DMS153 treated with DMSO at 0.1 percent for 48 hours (cell line): ENCODE results near the gene SLC14A1.
A peak's percentile ranks its signal among the peaks of the same experiment; 100 is the strongest.

Experiments
- DNase-seq: peaks from one replicate; lab custom pipeline; 2025; ENCODE audit not compliant: unreplicated experiment; lab: John Stamatoyannopoulos, UW

Gene SLC14A1

GRCh38 chr18:45722899-45723298 is 1.1 kb upstream of the SLC14A1 start:
- DNase-seq, result peak; percentile 68

- no peak for DNase-seq
These were observed 620 bp downstream of the SLC14A1 start for GRCh38 chr18:45724601-45725000.

GRCh38 chr18:45725336-45725735 is 1.4 kb downstream of the SLC14A1 start:
- no peak for DNase-seq

- no peak for DNase-seq
These were observed 2.6 kb downstream of the SLC14A1 start for GRCh38 chr18:45726603-45727002.

- DNase-seq, result no peak
These were observed 3.1 kb downstream of the SLC14A1 start for GRCh38 chr18:45727068-45727467.

GRCh38 chr18:45728336-45729010 is 4.5 kb downstream of the SLC14A1 start:
- no peak for DNase-seq

- DNase-seq, result no peak
These were observed 7.0 kb downstream of the SLC14A1 start for GRCh38 chr18:45730832-45731575.

- DNase-seq, result no peak
These were observed 7.7 kb downstream of the SLC14A1 start for GRCh38 chr18:45731716-45732115.

- DNase-seq, result no peak
These were observed 9.6 kb downstream of the SLC14A1 start for GRCh38 chr18:45733535-45733934.

- no peak for DNase-seq
These were observed 10.5 kb downstream of the SLC14A1 start for GRCh38 chr18:45734505-45734904.

GRCh38 chr18:45734944-45735343 is 11.0 kb downstream of the SLC14A1 start:
- DNase-seq, result no peak

GRCh38 chr18:45738660-45739059 is 14.7 kb downstream of the SLC14A1 start:
- no peak for DNase-seq

GRCh38 chr18:45739268-45739667 is 15.3 kb downstream of the SLC14A1 start:
- DNase-seq, result no peak

GRCh38 chr18:45739848-45740247 is 15.9 kb downstream of the SLC14A1 start:
- DNase-seq, result no peak

GRCh38 chr18:45741056-45741455 is 17.1 kb downstream of the SLC14A1 start:
- no peak for DNase-seq

- peak; percentile 82 for DNase-seq
These were observed 22.0 kb downstream of the SLC14A1 start for GRCh38 chr18:45745817-45746461.

- DNase-seq, result no peak
These were observed 24.5 kb downstream of the SLC14A1 start for GRCh38 chr18:45748501-45748900.

- no peak for DNase-seq
These were observed 26.1 kb downstream of the SLC14A1 start for GRCh38 chr18:45749918-45750689.

- no peak for DNase-seq
These were observed 27.8 kb downstream of the SLC14A1 start for GRCh38 chr18:45751766-45752165.

- DNase-seq, result no peak
These were observed 28.7 kb downstream of the SLC14A1 start for GRCh38 chr18:45752681-45753080.

GRCh38 chr18:45753286-45753685 is 29.3 kb downstream of the SLC14A1 start:
- DNase-seq, result no peak
